ENCODE measurements around the gene GLYR1. TPM values are rescaled to one million over a fixed set of nuclear protein-coding genes. Genes with fewer than 3 reads are reported as not detected.

GLYR1 gene
- total and polyA plus RNA-seq, 10 of the 15 experiments (the other 5 are each of a cell fraction or from before 2014, with no cell fraction given), result 7.3 to 90.2 (median 57.2) TPM

- H3K4me1 ChIP-seq (ENCODE audit: control insufficient read depth, insufficient read depth, low read length), result no peaks in the 10 kb centered on the region
- H3K9ac ChIP-seq (ENCODE audit: control insufficient read depth, insufficient read depth, low read length), result no peak overlapping the region
- no peaks in the 10 kb centered on the region for H3K79me2 ChIP-seq (ENCODE audit: control insufficient read depth, insufficient read depth, low read length)
- intact Hi-C loops (cut with micrococcal nuclease; ENCODE audit: unreplicated experiment) (no loop called here), in situ Hi-C loops (cut with MboI) (no loop called here)
- H3K4me2 ChIP-seq (ENCODE audit: control insufficient read depth, insufficient read depth), result no peak overlapping the region
- ChIA-PET SMC1A (ENCODE audit: uncharacterized antibody, unreplicated experiment) (no interaction called here), POLR2A (no interaction called here), CTCF (no interaction called here), RAD21 (ENCODE audit: unreplicated experiment) (no interaction called here)
- 98% methylated on average over 6 of the region's 6 CpGs for WGBS (ENCODE audit: insufficient coverage, insufficient replicate concordance, low lambda C conversion rate, missing lambda C conversion rate)
- H3K9me3 ChIP-seq (replicated peaks; ENCODE audit: control insufficient read depth, insufficient read depth, low read length), result no peaks in the 10 kb centered on the region
- H3K27ac ChIP-seq (ENCODE audit: control insufficient read depth, insufficient read depth), result no peak overlapping the region
- no peaks in the 10 kb centered on the region for H3K27me3 ChIP-seq (replicated peaks in 1 of 2; ENCODE audit: control insufficient read depth in 2 of 2, insufficient read depth in 2 of 2, low read length in 1 of 2)
- H4K20me1 ChIP-seq (ENCODE audit: control insufficient read depth, insufficient read depth), result peaks cover 2% of the 10 kb centered on the region; the same call in 1 of the 2 replicates
- peaks cover 18 to 33% of the 10 kb centered on the region in 2 experiments for H3K36me3 ChIP-seq (ENCODE audit: control insufficient read depth in 2 of 2, insufficient read depth in 2 of 2, low read length in 1 of 2)
- no peak overlapping the region for H3K4me3 ChIP-seq
- ATAC-seq (no peak), FAIRE-seq (no peak), DNase-seq (ENCODE audit: low read depth, low spot score) (no peak)
- no peak overlapping the region for H2AFZ ChIP-seq (ENCODE audit: control insufficient read depth, low read depth, low read length)
- TF ChIP-seq MTA3 (IDR thresholded peaks at IDR 0.05; ENCODE audit: borderline replicate concordance, low read length), result no peak
- no peak for TF ChIP-seq ZNF217 (IDR thresholded peaks at IDR 0.05)
- TF ChIP-seq ZBTB4 (CRISPR knock-in tag; IDR thresholded peaks at IDR 0.05), result no peak
- TF ChIP-seq SRF (IDR thresholded peaks at IDR 0.05; ENCODE audit: low read depth in 2 of 2, low read length in 2 of 2), result no peak
- TSS peak; percentile 6 for BruUV-seq (replicated peaks)
Observed at GRCh38 chr16:4820652-4821051, 26.4 kb downstream of the GLYR1 start.
